Measurements from ENCODE around the gene SUPT16H.

SUPT16H gene

DNA sequence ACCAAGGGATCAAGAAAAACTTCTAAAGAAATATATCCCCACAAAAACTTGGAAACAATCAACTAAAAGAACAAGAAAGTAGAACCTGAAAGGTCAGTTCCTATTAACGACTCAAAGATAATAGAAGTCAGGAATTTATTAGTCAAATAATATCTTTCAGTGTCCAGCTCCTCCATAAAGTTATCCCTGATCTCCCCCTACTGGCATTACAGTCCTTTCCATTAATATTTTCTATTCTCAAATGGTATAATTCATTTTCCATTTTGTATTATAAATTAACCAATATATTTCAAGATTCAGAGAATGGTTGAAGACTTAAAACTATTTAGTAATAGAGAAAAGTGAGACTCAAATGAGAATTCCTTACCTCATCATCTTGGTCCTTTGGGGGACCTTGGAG is 11.6 kb upstream of the SUPT16H start:
- no peaks in the 10 kb centered on the region for H3K27me3 Mint-ChIP-seq (ENCODE audit: low read depth)
- H3K4me3 Mint-ChIP-seq, result no peak overlapping the region
- no peaks in the 10 kb centered on the region for H3K9me3 Mint-ChIP-seq
- TF ChIP-seq, protein P1, sequence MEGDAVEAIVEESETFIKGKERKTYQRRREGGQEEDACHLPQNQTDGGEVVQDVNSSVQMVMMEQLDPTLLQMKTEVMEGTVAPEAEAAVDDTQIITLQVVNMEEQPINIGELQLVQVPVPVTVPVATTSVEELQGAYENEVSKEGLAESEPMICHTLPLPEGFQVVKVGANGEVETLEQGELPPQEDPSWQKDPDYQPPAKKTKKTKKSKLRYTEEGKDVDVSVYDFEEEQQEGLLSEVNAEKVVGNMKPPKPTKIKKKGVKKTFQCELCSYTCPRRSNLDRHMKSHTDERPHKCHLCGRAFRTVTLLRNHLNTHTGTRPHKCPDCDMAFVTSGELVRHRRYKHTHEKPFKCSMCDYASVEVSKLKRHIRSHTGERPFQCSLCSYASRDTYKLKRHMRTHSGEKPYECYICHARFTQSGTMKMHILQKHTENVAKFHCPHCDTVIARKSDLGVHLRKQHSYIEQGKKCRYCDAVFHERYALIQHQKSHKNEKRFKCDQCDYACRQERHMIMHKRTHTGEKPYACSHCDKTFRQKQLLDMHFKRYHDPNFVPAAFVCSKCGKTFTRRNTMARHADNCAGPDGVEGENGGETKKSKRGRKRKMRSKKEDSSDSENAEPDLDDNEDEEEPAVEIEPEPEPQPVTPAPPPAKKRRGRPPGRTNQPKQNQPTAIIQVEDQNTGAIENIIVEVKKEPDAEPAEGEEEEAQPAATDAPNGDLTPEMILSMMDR (IDR thresholded peaks at IDR 0.05; ENCODE audit: unreplicated experiment in 3 of 3), result no peak
- no peak overlapping the region for H3K27ac Mint-ChIP-seq
- peaks cover 80% of the 10 kb centered on the region for H3K36me3 Mint-ChIP-seq (ENCODE audit: low read depth)
- no peaks in the 10 kb centered on the region for H3K4me1 Mint-ChIP-seq

DNA sequence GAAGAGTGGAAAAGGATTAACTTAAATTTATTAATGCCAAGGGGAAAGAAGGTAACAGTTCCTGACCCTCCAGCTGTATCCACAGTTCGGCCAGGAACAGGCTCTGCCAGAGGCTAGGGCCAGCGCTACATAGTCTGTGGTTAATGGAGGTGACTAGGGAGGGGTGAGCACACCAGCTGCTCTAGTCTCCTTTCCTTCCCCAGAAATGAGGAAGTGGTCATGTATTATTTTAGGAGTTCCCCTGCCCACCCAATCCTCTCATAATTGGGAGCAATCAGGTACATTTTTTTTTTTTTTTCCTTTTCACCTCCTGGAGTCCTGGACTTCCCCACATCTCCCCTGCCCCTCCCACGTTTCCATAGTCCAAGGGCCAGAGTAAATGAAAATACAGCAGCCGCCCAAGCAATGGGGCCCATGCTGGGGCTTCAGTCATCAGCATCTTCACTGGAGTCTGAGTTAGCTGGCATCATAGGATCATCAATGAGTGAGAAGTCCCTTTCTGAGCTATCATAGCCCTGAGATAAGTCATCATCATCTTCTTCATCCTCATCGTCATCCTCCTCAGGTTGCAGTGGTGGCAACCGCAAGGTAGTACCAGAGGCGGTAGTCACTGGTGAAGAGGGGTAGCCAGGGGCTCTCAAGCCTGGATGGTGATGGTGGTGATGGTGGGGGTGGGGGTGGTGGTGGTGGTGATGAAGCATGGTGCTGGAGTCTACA is 1.5 kb upstream of the SUPT16H start:
- Mint-ChIP-seq H3K9me3 (no peaks in the 10 kb centered on the region), H3K27ac (peak overlapping the region; percentile 100), H3K4me1 (peaks cover 23% of the 10 kb centered on the region), H3K27me3 (ENCODE audit: low read depth) (no peaks in the 10 kb centered on the region), H3K4me3 (peak overlapping the region; percentile 23 to 96 (median 42)), H3K36me3 (ENCODE audit: low read depth) (peaks cover 48% of the 10 kb centered on the region)
- TF ChIP-seq, protein P1 (IDR thresholded peaks at IDR 0.05; ENCODE audit: unreplicated experiment in 3 of 3), result no peak

DNA sequence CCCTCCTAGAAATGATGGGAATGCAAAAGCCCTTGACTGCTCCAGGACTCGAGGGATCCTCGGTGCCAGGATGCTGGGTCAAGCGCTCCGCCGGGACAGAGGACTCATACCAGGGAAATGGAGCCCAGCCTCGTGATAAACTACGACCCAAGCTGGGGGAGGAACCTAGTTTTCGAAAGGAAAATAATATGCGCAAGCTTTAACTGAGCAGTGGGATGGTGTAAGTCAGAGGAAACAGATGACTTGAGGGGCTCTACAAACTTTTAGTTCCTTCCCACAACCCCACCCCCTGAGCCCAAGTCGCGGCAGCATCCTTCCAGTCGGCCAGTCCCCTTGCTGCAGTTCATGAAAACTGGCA is 654 bp upstream of the SUPT16H start:
- no peaks in the 10 kb centered on the region for H3K27me3 Mint-ChIP-seq (ENCODE audit: low read depth)
- TF ChIP-seq, protein P1 (IDR thresholded peaks at IDR 0.05; ENCODE audit: unreplicated experiment in 3 of 3), result no peak
- H3K9me3 Mint-ChIP-seq, result no peaks in the 10 kb centered on the region
- peaks cover 23% of the 10 kb centered on the region for H3K4me1 Mint-ChIP-seq
- peak overlapping the region; percentile 100 for H3K27ac Mint-ChIP-seq
- H3K4me3 Mint-ChIP-seq, result peak overlapping the region; percentile 89 to 98 (median 96)
- H3K36me3 Mint-ChIP-seq (ENCODE audit: low read depth), result peaks cover 39% of the 10 kb centered on the region

DNA sequence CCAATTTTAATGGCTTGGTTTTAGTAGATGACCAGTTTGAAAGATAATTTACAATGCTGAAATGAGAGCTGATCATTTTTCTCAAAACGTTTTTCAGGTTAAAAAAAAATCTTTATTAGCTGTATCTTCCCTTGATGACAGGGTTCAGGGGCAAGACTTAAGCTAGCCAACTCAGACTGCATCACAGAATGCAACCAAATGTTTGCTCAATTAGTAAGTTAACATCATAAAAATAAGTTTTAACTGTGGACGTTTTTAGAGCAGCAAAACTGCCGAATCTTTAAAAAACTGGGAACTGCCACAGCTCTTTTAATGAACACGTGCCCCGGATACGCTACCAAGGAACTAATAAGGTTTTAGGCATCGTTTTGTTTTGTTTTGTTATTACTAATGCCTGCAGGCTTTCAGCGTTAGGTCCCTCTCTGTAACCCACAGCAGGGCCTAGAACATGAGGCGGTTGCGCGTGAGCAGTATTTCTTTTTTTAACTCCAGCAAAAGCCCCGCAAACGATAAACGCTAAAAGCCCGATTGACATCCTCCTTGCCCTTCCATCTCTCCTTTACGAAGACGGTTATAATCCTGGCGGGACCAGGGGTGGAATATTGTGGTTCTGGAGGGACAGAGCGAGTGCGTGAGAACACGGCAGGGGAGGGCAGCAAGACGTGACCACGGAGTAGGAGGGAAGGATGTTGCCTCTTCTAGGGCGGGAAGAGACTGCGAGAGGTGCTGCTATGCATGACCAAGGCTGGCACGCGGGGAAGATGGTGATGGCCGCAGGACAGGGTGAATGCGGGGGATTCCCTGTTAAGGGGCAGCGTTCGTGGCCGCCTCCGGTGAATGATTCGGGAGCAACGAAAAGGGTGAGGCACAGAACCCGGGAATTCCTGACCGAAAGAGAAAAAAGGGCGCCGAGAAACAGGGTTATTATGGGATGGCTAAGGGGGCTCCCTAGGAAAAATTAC is 652 bp downstream of the SUPT16H start:
- peak overlapping the region; percentile 89 to 98 (median 96) for H3K4me3 Mint-ChIP-seq
- H3K4me1 Mint-ChIP-seq, result peaks cover 23% of the 10 kb centered on the region
- H3K27ac Mint-ChIP-seq, result peak overlapping the region; percentile 100
- TF ChIP-seq, protein P1 (IDR thresholded peaks at IDR 0.05; ENCODE audit: unreplicated experiment in 3 of 3), result no peak
- H3K27me3 Mint-ChIP-seq (ENCODE audit: low read depth), result no peaks in the 10 kb centered on the region
- no peaks in the 10 kb centered on the region for H3K9me3 Mint-ChIP-seq
- H3K36me3 Mint-ChIP-seq (ENCODE audit: low read depth), result peaks cover 31% of the 10 kb centered on the region

DNA sequence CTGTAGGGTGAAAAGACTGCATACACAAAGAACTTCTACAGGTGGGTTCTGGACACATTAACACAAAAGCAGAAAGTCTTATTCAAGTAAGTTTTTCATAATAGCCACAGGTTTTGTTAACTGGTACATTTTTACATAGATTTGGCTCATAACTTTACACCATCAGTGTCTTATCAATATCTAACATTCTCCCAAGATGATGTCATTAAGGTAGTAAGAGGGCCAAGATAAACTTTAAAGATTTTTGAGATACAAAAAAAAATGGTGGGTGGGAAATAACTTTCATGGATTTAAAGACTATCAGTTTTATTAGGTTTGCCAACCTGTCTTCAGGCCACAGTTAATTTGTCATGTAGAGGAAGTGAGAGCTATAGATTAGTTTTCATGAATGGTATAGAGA is 1.7 kb downstream of the SUPT16H start:
- Mint-ChIP-seq H3K4me3 (peak overlapping the region; percentile 89 to 98 (median 96)), H3K9me3 (no peaks in the 10 kb centered on the region), H3K27me3 (ENCODE audit: low read depth) (no peaks in the 10 kb centered on the region), H3K4me1 (peaks cover 23% of the 10 kb centered on the region), H3K36me3 (ENCODE audit: low read depth) (peaks cover 29% of the 10 kb centered on the region), H3K27ac (peak overlapping the region; percentile 90 to 100 (median 100))
- TF ChIP-seq, protein P1 (IDR thresholded peaks at IDR 0.05; ENCODE audit: unreplicated experiment in 3 of 3), result no peak
